Measurements from ENCODE around the gene HNRNPK. TPM values are rescaled to one million over a fixed set of nuclear protein-coding genes. Genes with fewer than 3 reads are reported as not detected.
A peak's percentile ranks its signal among the peaks of the same experiment; 100 is the strongest.

Gene HNRNPK
- total RNA-seq, 4 donors from 2014 or later = 398 to 596 (median 550) TPM

DNA sequence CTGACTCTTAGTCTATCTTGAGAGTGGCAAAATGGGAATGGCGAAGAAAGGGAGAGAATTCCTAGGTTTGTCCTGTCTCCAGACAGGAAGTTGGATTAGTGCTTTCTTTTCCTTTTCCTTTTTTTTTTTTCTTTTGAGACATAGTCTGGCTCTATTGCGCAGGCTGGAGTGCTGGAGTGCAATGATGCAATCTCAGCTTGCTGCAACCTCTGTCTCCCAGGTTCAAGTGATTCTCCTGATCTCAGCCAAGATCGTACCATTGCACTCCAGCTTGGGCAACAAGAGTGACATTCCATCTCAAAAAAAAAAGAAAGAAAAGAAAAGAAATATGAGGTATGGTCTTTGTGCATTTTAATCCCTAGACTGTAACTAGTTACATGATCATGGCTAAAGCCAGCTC is 46.2 kb downstream of the HNRNPK start:
- intact Hi-C loops (cut with DNase I) = no loop called here
- no peak for DNase-seq (ENCODE audit: extremely low spot score)
- H3K27me3 ChIP-seq = no peaks in the 10 kb centered on the region
- peaks cover 0 to 3% (median 3%) of the 10 kb centered on the region in 4 donors for H3K36me3 ChIP-seq
- no peak overlapping the region for H3K4me3 ChIP-seq
- H3K4me1 ChIP-seq = peaks cover 0 to 14% (median 3%) of the 10 kb centered on the region in 4 donors
- peak in 1 of 2 donors; percentile 23 for TF ChIP-seq POLR2AphosphoS5 (IDR thresholded peaks at IDR 0.05)
- TF ChIP-seq POLR2A (IDR thresholded peaks at IDR 0.05; ENCODE audit: low read depth) = no peak
- H3K27ac ChIP-seq (replicated peaks in 1 of 4) = no peak overlapping the region
- no peaks in the 10 kb centered on the region for H3K9me3 ChIP-seq
- WGBS = 84% methylated on average over 3 of the region's 3 CpGs

DNA sequence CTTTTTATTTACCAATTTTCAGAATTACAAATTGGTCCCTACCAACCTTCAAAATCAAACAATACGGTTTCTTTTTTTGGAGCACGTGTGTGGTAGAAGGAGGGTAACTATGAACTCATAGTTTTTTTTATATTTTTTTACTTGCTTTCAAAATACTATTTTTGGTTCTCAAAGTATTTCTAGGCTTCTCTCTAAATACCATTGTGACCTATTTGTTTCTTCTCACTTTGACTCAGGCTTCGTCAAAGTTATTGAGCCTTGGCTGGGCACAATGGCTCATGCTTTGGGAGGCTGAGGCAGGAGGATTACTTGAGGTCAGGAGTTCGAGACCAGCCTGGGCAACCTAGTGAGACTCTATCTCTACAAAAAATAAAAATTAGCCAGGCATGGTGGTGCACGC is 47.2 kb downstream of the HNRNPK start:
- intact Hi-C loops (cut with DNase I) = no loop called here

DNA sequence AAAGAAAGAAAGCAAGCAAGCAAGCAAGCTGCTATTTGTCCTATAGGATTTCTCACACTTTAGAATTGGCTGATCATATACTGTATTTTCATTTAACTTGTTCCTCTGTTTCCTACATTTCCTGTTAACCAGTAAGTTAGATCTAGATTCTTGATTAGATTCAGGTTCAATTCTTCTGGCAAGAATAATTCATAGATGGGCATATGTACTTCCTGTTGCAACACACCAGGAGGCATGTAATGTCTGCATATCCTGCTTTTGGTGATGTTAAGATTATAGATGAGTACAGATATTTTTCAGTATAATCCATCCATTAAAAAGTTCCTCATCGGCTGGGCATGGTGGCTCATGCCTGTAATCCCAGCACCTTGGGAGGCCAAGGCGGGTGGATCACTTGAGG is 48.0 kb downstream of the HNRNPK start:
- WGBS = 85% methylated on average over 2 of the region's 2 CpGs
- TF ChIP-seq, protein P1, sequence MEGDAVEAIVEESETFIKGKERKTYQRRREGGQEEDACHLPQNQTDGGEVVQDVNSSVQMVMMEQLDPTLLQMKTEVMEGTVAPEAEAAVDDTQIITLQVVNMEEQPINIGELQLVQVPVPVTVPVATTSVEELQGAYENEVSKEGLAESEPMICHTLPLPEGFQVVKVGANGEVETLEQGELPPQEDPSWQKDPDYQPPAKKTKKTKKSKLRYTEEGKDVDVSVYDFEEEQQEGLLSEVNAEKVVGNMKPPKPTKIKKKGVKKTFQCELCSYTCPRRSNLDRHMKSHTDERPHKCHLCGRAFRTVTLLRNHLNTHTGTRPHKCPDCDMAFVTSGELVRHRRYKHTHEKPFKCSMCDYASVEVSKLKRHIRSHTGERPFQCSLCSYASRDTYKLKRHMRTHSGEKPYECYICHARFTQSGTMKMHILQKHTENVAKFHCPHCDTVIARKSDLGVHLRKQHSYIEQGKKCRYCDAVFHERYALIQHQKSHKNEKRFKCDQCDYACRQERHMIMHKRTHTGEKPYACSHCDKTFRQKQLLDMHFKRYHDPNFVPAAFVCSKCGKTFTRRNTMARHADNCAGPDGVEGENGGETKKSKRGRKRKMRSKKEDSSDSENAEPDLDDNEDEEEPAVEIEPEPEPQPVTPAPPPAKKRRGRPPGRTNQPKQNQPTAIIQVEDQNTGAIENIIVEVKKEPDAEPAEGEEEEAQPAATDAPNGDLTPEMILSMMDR (IDR thresholded peaks at IDR 0.05) = no peak
- TF ChIP-seq EP300 (IDR thresholded peaks at IDR 0.05) (no peak), POLR2AphosphoS5 (IDR thresholded peaks at IDR 0.05) (no peak), POLR2A (IDR thresholded peaks at IDR 0.05; ENCODE audit: low read depth) (no peak)
- no peak overlapping the region for H3K4me3 ChIP-seq
- no peak for DNase-seq (ENCODE audit: extremely low spot score)
- no peaks in the 10 kb centered on the region for H3K36me3 ChIP-seq
- intact Hi-C loops (cut with DNase I) = no loop called here
- H3K4me1 ChIP-seq = peaks cover 0 to 14% (median 3%) of the 10 kb centered on the region in 4 donors
- H3K9me3 ChIP-seq = no peaks in the 10 kb centered on the region
- no peak overlapping the region for H3K27ac ChIP-seq (replicated peaks in 1 of 4)
- no peaks in the 10 kb centered on the region for H3K27me3 ChIP-seq

More for the DNA sequence above, 47.2 kb downstream of the HNRNPK start:
- no peak overlapping the region for H3K27ac ChIP-seq (replicated peaks in 1 of 4)
- no peaks in the 10 kb centered on the region for H3K9me3 ChIP-seq
- peaks cover 0 to 14% (median 3%) of the 10 kb centered on the region in 4 donors for H3K4me1 ChIP-seq
- TF ChIP-seq, protein P1 (IDR thresholded peaks at IDR 0.05) = no peak
- TF ChIP-seq EP300 (IDR thresholded peaks at IDR 0.05) = no peak
- TF ChIP-seq POLR2A (IDR thresholded peaks at IDR 0.05; ENCODE audit: low read depth) = no peak
- no peak for TF ChIP-seq POLR2AphosphoS5 (IDR thresholded peaks at IDR 0.05)
- H3K27me3 ChIP-seq = no peaks in the 10 kb centered on the region
- H3K36me3 ChIP-seq = no peaks in the 10 kb centered on the region
- H3K4me3 ChIP-seq = no peak overlapping the region
- 94% methylated on average over 5 of the region's 5 CpGs for WGBS
- no peak for DNase-seq (ENCODE audit: extremely low spot score)

DNA sequence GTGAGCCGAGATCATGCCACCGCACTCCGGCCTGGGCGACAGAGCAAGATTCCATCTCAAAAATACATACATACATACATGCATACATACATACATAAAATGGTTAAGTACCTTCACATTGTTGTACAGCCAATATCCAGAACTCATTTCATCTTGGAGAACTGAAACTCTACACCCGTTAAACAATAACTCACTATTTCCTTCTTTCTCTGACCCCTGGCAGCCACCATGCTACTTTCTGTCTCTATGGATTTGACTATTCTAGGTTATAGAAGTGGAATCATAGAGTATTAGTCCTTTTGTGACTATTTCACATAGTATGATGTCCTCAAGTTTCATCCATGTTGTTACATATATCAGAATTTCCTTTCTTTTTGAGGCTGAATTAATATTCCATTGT is 49.1 kb downstream of the HNRNPK start:
- intact Hi-C loops (cut with DNase I) = no loop called here
- no peaks in the 10 kb centered on the region for H3K9me3 ChIP-seq
- 90% methylated on average over 5 of the region's 5 CpGs for WGBS

DNA sequence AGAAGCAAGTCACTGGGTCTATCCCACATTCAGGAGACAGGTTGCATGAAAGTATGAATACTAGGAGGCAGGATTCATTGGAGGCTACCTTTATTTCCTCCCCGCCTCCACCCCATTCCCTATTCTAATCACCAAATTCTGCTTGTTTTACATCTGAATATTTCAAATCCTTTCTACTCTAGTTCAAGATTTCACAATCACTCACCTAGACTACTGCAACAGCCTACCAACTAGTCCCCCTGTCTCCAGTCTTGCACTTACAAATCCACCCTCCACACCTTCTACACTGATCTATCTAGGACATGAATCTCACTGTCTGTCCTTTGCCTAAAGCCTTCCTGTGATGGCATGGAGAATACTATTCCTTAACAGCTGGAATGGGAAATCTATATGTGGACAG is 52.4 kb downstream of the HNRNPK start:
- no peaks in the 10 kb centered on the region for H3K4me1 ChIP-seq
- no peaks in the 10 kb centered on the region for H3K9me3 ChIP-seq
- H3K27ac ChIP-seq (replicated peaks in 1 of 4) = no peak overlapping the region
- intact Hi-C loops (cut with DNase I) = no loop called here
- no peak overlapping the region for H3K4me3 ChIP-seq
- TF ChIP-seq, protein P1 (IDR thresholded peaks at IDR 0.05) = no peak
- no peak for TF ChIP-seq POLR2AphosphoS5 (IDR thresholded peaks at IDR 0.05)
- no peak for TF ChIP-seq EP300 (IDR thresholded peaks at IDR 0.05)
- TF ChIP-seq POLR2A (IDR thresholded peaks at IDR 0.05; ENCODE audit: low read depth) = no peak
- H3K36me3 ChIP-seq = no peaks in the 10 kb centered on the region
- WGBS = 86% methylated on average over 1 of the region's 1 CpG
- no peaks in the 10 kb centered on the region for H3K27me3 ChIP-seq
- peak; percentile 42 for DNase-seq (ENCODE audit: extremely low spot score)

More for the DNA sequence above, 49.1 kb downstream of the HNRNPK start:
- Histone ChIP-seq H3K27ac (replicated peaks in 1 of 4) (no peak overlapping the region), H3K4me1 (peaks cover 0 to 14% (median 3%) of the 10 kb centered on the region in 4 donors), H3K4me3 (no peak overlapping the region), H3K27me3 (no peaks in the 10 kb centered on the region), H3K36me3 (no peaks in the 10 kb centered on the region)
- no peak for DNase-seq (ENCODE audit: extremely low spot score)
- TF ChIP-seq EP300 (IDR thresholded peaks at IDR 0.05) (no peak), POLR2A (IDR thresholded peaks at IDR 0.05; ENCODE audit: low read depth) (no peak), POLR2AphosphoS5 (IDR thresholded peaks at IDR 0.05) (no peak)
- TF ChIP-seq, protein P1 (IDR thresholded peaks at IDR 0.05) = no peak

Data from esophagus muscularis mucosa (tissue), 4 donors.